OCI-LY3 (cell line): ENCODE results near the gene SMC1B.

Experiments
- CTCF ChIP-seq: fragments of 200-600, 300-600 bp; sonication (generic); IDR thresholded peaks from 2 replicates; pipeline ENCODE4 v1.5.1; 2014; ENCODE audit warnings: antibody characterized with exemption, low read length, low read depth
- EZH2phosphoT487 ChIP-seq: fragments of 200-600 bp; shearing (Covaris generic); IDR thresholded peaks from 2 replicates; pipeline ENCODE4 v1.6.1; 2018; ENCODE audit warnings: antibody characterized with exemption, mixed run types, low read depth

- TF ChIP-seq CTCF, result no peak
- no peak for TF ChIP-seq EZH2phosphoT487
Observed at GRCh38 chr22:45450101-45450785, 36.8 kb upstream of the SMC1B start.
